AG09319 (cell line): Measurements from ENCODE around the gene CDH20.

Experiments used
- DNase-seq: peaks from one replicate; pipeline ENCODE4 v3.0.0-alpha.2; 2010; ENCODE audit warnings: low read depth; ENCODE audit errors: extremely low read depth
- CTCF ChIP-seq: IDR thresholded peaks from 2 replicates; pipeline ENCODE4 v1.5.1; 2011; ENCODE audit warnings: low read depth, mild to moderate bottlenecking, inconsistent platforms, low read length, moderate library complexity

Gene CDH20

GRCh38 chr18:61554117-61554776 is 221.0 kb downstream of the CDH20 start:
- DNase-seq, result no peak
- TF ChIP-seq CTCF, result no peak

- no peak for TF ChIP-seq CTCF
- DNase-seq, result no peak
Observed at GRCh38 chr18:61554946-61555361, 221.7 kb downstream of the CDH20 start.

GRCh38 chr18:61556316-61556715 is 223.1 kb downstream of the CDH20 start:
- TF ChIP-seq CTCF, result no peak
- DNase-seq, result no peak

DNA sequence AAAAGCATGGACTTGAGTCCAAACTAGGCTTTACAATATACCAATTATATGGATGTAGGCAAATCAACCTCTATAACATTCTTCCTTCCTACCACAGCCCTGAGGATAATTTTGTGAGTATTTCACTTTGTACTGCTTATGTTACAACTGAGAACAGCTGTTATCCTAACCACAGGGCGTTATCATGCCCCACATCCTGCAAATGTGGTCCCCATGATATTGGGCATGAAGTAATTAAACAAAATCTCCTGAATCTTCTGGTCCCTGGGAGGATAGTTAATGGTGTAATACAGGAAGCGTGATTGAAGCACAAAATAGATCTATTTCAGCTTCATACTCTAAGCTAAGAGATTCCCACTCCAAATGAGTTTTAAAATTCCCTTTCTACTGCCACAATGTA is 223.6 kb downstream of the CDH20 start:
- no peak for TF ChIP-seq CTCF
- DNase-seq, result no peak

DNA sequence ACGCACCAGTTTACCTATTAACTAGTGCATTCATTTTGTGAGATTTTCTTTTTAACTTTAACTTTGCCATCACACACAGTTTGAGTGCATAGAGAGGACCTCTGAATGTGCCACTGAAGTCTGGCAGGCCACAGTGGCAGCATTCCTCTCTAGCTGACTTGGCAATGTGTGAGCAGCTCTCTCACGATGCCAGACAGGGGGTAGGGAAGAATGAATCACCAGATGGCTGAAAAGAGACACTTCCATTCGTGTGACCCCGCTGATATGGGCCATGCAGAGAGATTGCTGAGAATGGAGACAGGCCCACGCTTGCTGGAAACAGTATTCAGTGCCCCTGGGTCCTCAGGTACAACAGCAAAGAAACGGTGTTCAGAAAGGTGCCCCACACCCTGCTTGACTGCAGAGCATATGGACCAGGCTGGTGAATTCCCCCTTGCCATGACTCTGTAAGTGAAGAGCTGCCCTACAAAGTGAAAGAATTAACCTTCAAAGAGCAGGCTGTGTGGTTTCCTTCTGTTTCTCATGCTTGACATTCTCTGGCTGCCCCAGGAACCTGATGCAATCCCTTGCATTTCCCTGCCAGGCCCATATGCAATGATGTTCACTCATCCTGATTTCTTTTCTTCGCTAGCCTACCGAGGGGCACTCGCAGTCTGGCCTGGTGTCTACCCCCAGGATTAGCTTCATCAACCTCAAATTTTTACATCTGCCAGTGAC is 236.1 kb downstream of the CDH20 start:
- no peak for TF ChIP-seq CTCF
- DNase-seq, result peak; percentile 60

- no peak for DNase-seq
- no peak for TF ChIP-seq CTCF
Observed at GRCh38 chr18:61570070-61570469, 236.8 kb downstream of the CDH20 start.

GRCh38 chr18:61572084-61572655 is 238.9 kb downstream of the CDH20 start:
- DNase-seq, result no peak
- TF ChIP-seq CTCF, result no peak
